ENCODE data around the gene ARHGAP1.

Gene ARHGAP1

GRCh38 chr11:46741600-46742484 is 41.4 kb upstream of the ARHGAP1 start:
- TF ChIP-seq CTCF (IDR thresholded peaks at IDR 0.05; ENCODE audit: insufficient read depth, missing control alignments) = no peak
- no peak for DNase-seq (ENCODE audit: insufficient read length, low spot score)
- FAIRE-seq = no peak

GRCh38 chr11:46738887-46739286 is 38.5 kb upstream of the ARHGAP1 start:
- TF ChIP-seq CTCF (IDR thresholded peaks at IDR 0.05; ENCODE audit: insufficient read depth, missing control alignments) = no peak
- no peak for DNase-seq (ENCODE audit: insufficient read length, low spot score)
- no peak for FAIRE-seq

- no peak for TF ChIP-seq CTCF (IDR thresholded peaks at IDR 0.05; ENCODE audit: insufficient read depth, missing control alignments)
- DNase-seq (ENCODE audit: insufficient read length, low spot score) = no peak
- FAIRE-seq = no peak
These were observed 37.3 kb upstream of the ARHGAP1 start for GRCh38 chr11:46737699-46738098.

- no peak for TF ChIP-seq CTCF (IDR thresholded peaks at IDR 0.05; ENCODE audit: insufficient read depth, missing control alignments)
- no peak for FAIRE-seq
- DNase-seq (ENCODE audit: insufficient read length, low spot score) = no peak
These were observed 36.2 kb upstream of the ARHGAP1 start for GRCh38 chr11:46736615-46737014.

GRCh38 chr11:46736146-46736545 is 35.7 kb upstream of the ARHGAP1 start:
- no peak for DNase-seq (ENCODE audit: insufficient read length, low spot score)
- FAIRE-seq = no peak
- no peak for TF ChIP-seq CTCF (IDR thresholded peaks at IDR 0.05; ENCODE audit: insufficient read depth, missing control alignments)

GRCh38 chr11:46733234-46733633 is 32.8 kb upstream of the ARHGAP1 start:
- FAIRE-seq (no peak), DNase-seq (ENCODE audit: insufficient read length, low spot score) (no peak)
- no peak for TF ChIP-seq CTCF (IDR thresholded peaks at IDR 0.05; ENCODE audit: insufficient read depth, missing control alignments)

- no peak for FAIRE-seq
These were observed 31.1 kb upstream of the ARHGAP1 start for GRCh38 chr11:46731545-46731944.

More at GRCh38 chr11:46731545-46731944, 31.1 kb upstream of the ARHGAP1 start:
- TF ChIP-seq CTCF (IDR thresholded peaks at IDR 0.05; ENCODE audit: insufficient read depth, missing control alignments) = no peak
- no peak for DNase-seq (ENCODE audit: insufficient read length, low spot score)
